Lower lobe of right lung (tissue), 2 donors: ENCODE data around the gene FPR2. TPM values are rescaled to one million over a fixed set of nuclear protein-coding genes. Genes with fewer than 3 reads are reported as not detected.
"Not testable (repeated sequence)": the region's sequence is repeated elsewhere in the genome, so short reads cannot be mapped to it uniquely, and the experiment has no call there.

Experiments used
- ATAC-seq, 2 donors: fragments of 200-7000 bp; cut with Tn5 transposase; one replicate each; pipeline ENCODE4 v1.9.1; 2020 to 2022; ENCODE audit warnings: mild to moderate bottlenecking in 2 of 2, moderate library complexity in 2 of 2
- DNase-seq: peaks from one replicate; pipeline ENCODE4 v3.0.0-alpha.2; 2020
- H3K27ac ChIP-seq: fragments of 200-600 bp; one replicate; pipeline ENCODE4 v1.8.0; 2022
- H3K27me3 ChIP-seq: fragments of 200-600 bp; one replicate; pipeline ENCODE4 v1.8.0; 2022; ENCODE audit warnings: low read depth
- H3K36me3 ChIP-seq: fragments of 200-600 bp; one replicate; pipeline ENCODE4 v1.8.0; 2022; ENCODE audit warnings: mild to moderate bottlenecking
- H3K4me1 ChIP-seq: fragments of 200-600 bp; one replicate; pipeline ENCODE4 v1.8.0; 2022
- H3K4me3 ChIP-seq: fragments of 200-600 bp; one replicate; pipeline ENCODE4 v1.8.0; 2022; ENCODE audit warnings: mild to moderate bottlenecking
- H3K9me3 ChIP-seq: fragments of 200-600 bp; one replicate; pipeline ENCODE4 v1.8.0; 2022
- intact Hi-C: fragments of 100-400 bp; cut with DNase I; formaldehyde crosslinking; loops from one replicate; pipeline ENCODE4 v1.11.0; 2022
- total RNA-seq: library from RNA; stranded (reverse); fragmentation: NEBNext Ultra II Directional; extraction: Animal tissue kit (Norgen Biotek cat#: 25700); gene quantifications from one replicate; pipeline ENCODE4 v1.2.1, GENCODE V29; 2021
- TF ChIP-seq, protein P1 (sequence below): fragments of 200-600 bp; IDR thresholded peaks from one replicate; pipeline ENCODE4 v1.8.0; 2022; ENCODE audit warnings: antibody characterized with exemption, mild to moderate bottlenecking
- donor health status: DM: no; HTN: yes; CAD: no; lungs with severe emphysema.

Gene FPR2
- total RNA-seq, 1 donor from 2014 or later = 29.4 TPM

DNA sequence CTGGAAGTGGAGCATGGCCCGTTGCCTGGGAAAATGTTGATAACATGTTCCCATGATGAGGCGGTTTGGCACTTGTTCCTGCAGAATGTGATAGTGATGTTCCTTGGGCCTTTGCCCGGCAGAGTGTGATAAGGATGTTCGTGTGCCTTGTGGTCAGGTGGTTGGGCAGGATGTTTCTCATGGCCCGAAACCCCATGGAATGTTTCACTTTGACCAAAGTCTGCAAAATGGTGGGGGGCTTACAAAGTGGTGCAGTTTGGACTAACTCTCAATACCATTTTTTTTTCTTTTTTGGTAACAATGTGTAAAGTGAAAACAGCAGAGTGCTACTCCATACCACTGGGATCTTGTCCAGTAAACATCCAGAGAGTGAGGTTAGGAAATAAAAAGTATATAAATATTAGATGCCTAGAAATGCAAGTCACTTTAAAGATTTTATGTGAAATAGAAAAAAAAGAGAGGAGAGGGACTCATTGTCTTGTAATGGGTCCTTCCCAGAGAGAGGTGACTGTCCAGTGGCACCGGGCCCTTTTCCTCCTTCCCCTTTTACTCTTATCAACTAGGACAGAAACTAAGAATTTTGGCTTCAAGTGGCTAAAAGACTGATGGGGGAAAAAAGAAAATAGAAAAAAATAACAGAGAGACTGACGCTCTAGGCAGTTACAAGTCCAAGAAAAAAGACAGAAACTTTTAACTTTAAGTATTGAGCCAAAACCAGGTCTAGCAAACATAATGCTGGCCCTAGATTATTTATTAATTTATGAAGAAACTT, 39.7 kb downstream of the FPR2 start:
- Histone ChIP-seq H3K27ac (peak overlapping the region; percentile 88), H3K4me3 (no peak overlapping the region), H3K4me1 (peaks cover 35% of the 10 kb centered on the region), H3K36me3 (no peaks in the 10 kb centered on the region), H3K9me3 (no peaks in the 10 kb centered on the region), H3K27me3 (no peaks in the 10 kb centered on the region)
- intact Hi-C loops = no loop called here
- TF ChIP-seq, protein P1, sequence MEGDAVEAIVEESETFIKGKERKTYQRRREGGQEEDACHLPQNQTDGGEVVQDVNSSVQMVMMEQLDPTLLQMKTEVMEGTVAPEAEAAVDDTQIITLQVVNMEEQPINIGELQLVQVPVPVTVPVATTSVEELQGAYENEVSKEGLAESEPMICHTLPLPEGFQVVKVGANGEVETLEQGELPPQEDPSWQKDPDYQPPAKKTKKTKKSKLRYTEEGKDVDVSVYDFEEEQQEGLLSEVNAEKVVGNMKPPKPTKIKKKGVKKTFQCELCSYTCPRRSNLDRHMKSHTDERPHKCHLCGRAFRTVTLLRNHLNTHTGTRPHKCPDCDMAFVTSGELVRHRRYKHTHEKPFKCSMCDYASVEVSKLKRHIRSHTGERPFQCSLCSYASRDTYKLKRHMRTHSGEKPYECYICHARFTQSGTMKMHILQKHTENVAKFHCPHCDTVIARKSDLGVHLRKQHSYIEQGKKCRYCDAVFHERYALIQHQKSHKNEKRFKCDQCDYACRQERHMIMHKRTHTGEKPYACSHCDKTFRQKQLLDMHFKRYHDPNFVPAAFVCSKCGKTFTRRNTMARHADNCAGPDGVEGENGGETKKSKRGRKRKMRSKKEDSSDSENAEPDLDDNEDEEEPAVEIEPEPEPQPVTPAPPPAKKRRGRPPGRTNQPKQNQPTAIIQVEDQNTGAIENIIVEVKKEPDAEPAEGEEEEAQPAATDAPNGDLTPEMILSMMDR = no peak
- no peak for DNase-seq
- ATAC-seq = peak; percentile 23 to 25

DNA sequence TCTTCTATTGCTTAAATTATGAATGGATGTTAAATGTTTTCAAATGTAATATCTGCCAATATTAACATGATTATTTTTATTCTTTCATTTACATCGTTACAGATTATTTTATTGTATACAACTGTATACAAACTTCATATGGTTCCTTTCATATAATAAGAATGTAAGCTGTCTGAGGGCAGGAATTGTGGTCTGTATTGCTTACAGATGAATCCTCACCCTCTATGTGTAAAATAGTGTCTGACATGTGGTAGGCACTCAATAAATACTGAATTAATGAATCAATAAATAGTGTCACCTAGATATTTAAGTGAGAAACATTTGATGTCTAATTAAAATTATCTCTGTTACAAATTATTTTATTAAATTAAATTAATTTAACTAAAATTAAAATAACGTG, 41.8 kb downstream of the FPR2 start:
- ATAC-seq = no peak
- H3K4me3 ChIP-seq = no peak overlapping the region
- TF ChIP-seq, protein P1 = no peak
- no peak overlapping the region for H3K27ac ChIP-seq
- no peak for DNase-seq
- intact Hi-C loops = no loop called here
- H3K9me3 ChIP-seq = no peaks in the 10 kb centered on the region
- H3K36me3 ChIP-seq = no peaks in the 10 kb centered on the region
- peaks cover 47% of the 10 kb centered on the region for H3K4me1 ChIP-seq
- no peaks in the 10 kb centered on the region for H3K27me3 ChIP-seq

DNA sequence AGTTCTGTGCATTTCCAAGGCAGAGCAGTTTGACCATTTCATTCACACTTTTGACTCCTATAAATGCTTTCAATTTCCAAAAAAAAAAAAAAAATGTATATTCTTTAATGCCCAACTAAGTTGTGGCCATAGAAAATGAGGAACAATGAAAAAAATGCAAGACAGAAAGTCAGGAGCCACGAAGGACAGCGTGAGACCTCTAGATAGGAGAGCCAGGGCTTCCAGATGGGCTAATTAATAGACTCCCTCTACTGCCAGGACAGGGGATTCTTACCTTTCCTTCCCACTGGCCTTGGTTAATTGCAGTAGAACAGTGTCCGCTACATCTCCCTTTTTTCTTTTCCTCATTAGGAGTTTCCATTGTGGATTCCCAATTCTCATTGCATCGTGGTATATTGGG, 42.5 kb downstream of the FPR2 start:
- Histone ChIP-seq H3K4me1 (peaks cover 47% of the 10 kb centered on the region), H3K9me3 (no peaks in the 10 kb centered on the region), H3K4me3 (no peak overlapping the region), H3K27ac (peak overlapping the region; percentile 60), H3K27me3 (no peaks in the 10 kb centered on the region), H3K36me3 (no peaks in the 10 kb centered on the region)
- TF ChIP-seq, protein P1 = no peak
- ATAC-seq (no peak), DNase-seq (no peak)
- intact Hi-C loops = no loop called here

DNA sequence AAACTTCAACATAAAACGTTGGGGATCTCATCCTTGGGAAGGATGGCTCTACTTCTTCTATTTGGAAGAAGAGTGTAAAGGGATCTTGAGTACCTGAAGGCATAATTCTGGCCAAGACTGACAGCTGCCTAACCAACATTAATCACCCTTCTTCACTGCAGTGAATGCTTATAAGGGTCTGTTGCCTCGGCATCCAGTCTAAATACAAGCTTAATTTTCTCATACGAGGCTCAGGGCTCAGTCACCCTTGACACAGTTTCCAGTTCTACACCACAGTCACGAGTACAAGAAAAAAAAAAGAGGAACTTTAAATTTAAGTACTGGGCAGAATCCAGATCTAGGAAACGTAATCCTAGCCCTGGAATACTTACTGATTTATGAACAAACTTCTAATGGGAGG, 43.0 kb downstream of the FPR2 start:
- H3K27ac ChIP-seq = peak overlapping the region; percentile 60
- H3K4me3 ChIP-seq = no peak overlapping the region
- TF ChIP-seq, protein P1 = no peak
- intact Hi-C loops = no loop called here
- peak in 1 of 2 donors; percentile 24 for ATAC-seq
- H3K9me3 ChIP-seq = no peaks in the 10 kb centered on the region
- H3K4me1 ChIP-seq = peaks cover 46% of the 10 kb centered on the region
- no peak for DNase-seq
- H3K36me3 ChIP-seq = no peaks in the 10 kb centered on the region
- no peaks in the 10 kb centered on the region for H3K27me3 ChIP-seq

DNA sequence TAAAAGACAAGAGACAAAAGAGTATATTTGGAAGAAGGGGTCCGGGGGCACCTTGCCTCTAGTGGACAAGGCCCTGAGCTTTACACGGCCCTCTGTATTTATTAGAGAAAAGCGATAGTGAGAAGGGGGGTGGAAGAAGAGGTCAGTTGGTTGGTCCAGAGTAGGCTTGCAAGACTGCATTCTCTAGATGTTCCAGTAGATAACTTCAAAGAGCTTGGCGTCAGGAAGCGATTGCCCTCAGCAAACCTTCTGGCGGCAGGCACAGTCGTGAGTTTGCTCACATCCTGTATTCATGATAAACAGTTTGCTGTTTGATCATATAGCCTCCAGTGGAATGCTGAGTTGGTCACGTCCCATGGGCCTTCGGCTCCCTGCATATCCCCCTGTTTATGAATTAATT, 43.8 kb downstream of the FPR2 start:
- DNase-seq, H3K36me3 ChIP-seq, H3K27me3 ChIP-seq, H3K9me3 ChIP-seq, intact Hi-C loops, ATAC-seq, H3K4me3 ChIP-seq: not testable (repeated sequence)
- H3K4me1 ChIP-seq = peaks cover 48% of the 10 kb centered on the region
- peak overlapping the region; percentile 40 for H3K27ac ChIP-seq

DNA sequence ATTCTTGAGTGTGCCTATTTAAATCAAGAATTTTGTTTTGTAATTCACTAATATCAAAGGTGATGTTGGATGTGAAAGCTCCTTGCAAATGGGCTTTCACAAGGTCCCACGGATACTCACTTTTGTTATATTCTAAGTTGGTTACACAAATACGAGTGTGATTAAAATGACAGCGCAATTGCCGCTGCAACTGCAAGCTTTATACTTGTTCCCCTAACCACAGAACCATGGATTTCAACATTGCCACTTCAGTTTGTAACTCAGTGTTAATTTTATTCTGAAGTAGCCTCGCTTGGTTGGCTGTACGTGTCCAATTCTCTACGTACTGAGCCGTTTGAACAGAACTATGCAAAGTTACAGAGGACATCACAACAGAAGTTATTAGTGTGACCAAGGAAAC, 44.4 kb downstream of the FPR2 start:
- not testable (repeated sequence) for H3K27me3 ChIP-seq
- H3K27ac ChIP-seq = peak overlapping the region; percentile 40

DNA sequence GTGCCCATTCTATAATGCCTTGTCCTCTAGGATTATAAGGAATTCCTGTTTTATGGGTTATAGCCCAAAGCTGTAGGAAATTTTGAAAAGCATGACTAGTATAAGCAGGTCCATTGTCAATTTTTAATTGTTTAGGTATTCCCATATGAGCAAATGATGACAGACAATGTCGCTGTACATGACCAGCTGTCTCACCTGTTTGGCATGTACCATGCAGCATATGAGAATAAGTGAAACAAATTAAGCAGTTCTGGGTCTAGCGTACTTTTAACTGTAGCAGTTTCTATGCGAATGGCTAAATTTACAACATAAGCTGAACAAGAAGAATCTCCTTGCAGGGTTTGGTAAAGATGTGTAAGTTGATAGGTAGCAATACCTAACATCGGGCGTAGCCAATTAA, 45.6 kb downstream of the FPR2 start:
- H3K36me3 ChIP-seq, ATAC-seq, DNase-seq, H3K27ac ChIP-seq, intact Hi-C loops, H3K9me3 ChIP-seq, H3K4me3 ChIP-seq, H3K27me3 ChIP-seq: not testable (repeated sequence)
- peaks cover 47% of the 10 kb centered on the region for H3K4me1 ChIP-seq

More for the DNA sequence above, 44.4 kb downstream of the FPR2 start:
- H3K9me3 ChIP-seq, H3K4me3 ChIP-seq, intact Hi-C loops, ATAC-seq, DNase-seq, H3K36me3 ChIP-seq: not testable (repeated sequence)
- H3K4me1 ChIP-seq = peaks cover 48% of the 10 kb centered on the region
